Muscle layer of duodenum (tissue), 2 donors: ENCODE data around the gene PLA2G2A.

ENCODE experiments used
- H3K27ac ChIP-seq: one replicate; pipeline ENCODE4 v1.7.0; 2013; ENCODE audit warnings: mild to moderate bottlenecking, low read length
- H3K27me3 ChIP-seq: one replicate; pipeline ENCODE4 v1.7.0; 2013; ENCODE audit warnings: low read depth, mild to moderate bottlenecking, control low read depth, low read length
- H3K36me3 ChIP-seq, 2 donors: one replicate each; pipeline ENCODE4 v1.7.0; 2013; ENCODE audit warnings: low read length in 2 of 2, control low read depth in 1 of 2, mild to moderate bottlenecking in 1 of 2; ENCODE audit not compliant: insufficient read depth in 2 of 2, control insufficient read depth in 1 of 2
- H3K4me1 ChIP-seq, 2 donors: one replicate each; pipeline ENCODE4 v1.7.0; 2013; ENCODE audit warnings: low read length in 2 of 2, mild to moderate bottlenecking in 2 of 2, control low read depth in 1 of 2, moderate library complexity in 1 of 2; ENCODE audit not compliant: insufficient read depth in 2 of 2, control insufficient read depth in 1 of 2
- H3K4me3 ChIP-seq, 2 donors: one replicate each; pipeline ENCODE4 v1.7.0; 2013; ENCODE audit warnings: low read length in 2 of 2, low read depth in 1 of 2, mild to moderate bottlenecking in 1 of 2
- H3K9me3 ChIP-seq, 2 donors: one replicate each; pipeline ENCODE4 v1.7.0; 2013; ENCODE audit warnings: low read length in 2 of 2, control low read depth in 1 of 2, mild to moderate bottlenecking in 1 of 2; ENCODE audit not compliant: control insufficient read depth in 1 of 2
- donor health status: healthy.

Gene PLA2G2A

DNA sequence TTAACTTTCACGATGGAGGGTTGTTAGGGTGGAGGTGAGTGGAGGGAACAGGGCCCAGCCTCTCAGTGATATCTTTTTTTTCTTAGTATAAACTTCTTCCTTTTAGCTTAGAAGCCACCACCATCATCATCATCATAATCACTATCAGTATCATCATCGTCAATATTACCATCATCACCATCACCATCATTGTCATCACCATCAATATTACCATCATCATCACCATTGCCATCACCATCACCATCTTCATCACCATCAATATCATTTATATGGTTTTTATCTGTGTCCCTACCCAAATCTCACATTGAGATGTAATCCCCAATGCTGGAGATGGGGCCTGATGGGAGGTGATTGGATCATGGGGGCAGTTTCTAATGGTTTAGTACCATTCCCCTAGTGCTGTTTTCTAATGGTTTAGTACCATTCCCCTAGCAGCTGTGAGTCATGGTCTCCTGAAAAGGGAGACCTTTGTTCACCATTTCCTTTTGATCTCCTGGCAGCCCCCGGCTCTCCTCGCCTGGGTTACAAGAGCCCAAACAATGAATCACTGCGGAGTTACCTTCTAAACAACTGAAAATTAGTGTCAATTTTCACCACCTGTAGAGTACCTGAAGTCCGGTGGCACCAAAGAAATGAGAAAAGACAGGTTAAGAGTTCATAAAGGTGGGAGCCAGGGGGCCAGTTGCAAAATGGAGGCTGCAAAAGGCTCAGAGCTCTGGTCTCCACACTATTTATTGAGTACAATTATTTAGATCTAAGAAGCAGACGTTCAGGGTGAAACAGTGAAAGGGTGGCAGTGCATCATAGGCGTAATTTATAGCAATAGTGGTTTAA lies 52.9 kb downstream of the PLA2G2A start:
- H3K27me3 ChIP-seq = no peaks in the 10 kb centered on the region
- H3K4me1 ChIP-seq = no peaks in the 10 kb centered on the region
- H3K27ac ChIP-seq = no peak overlapping the region
- peaks cover 10 to 11% of the 10 kb centered on the region in 2 donors for H3K9me3 ChIP-seq
- no peaks in the 10 kb centered on the region for H3K36me3 ChIP-seq
- no peak overlapping the region for H3K4me3 ChIP-seq
